K562 (cell line): ENCODE results near the gene CLASP2. TPM values are rescaled to one million over a fixed set of nuclear protein-coding genes. Genes with fewer than 3 reads are reported as not detected.

Experiments used
- ATAC-seq: fragments of 200-7000 bp; cut with Tn5 transposase; 3 replicates; pipeline ENCODE4 v1.9.1; 2020; ENCODE audit warnings: moderate library complexity
- BruUV-seq: library from RNA; stranded (reverse); fragments of 400-500 nt; replicated peaks from 2 replicates; lab custom pipeline; 2021; lab: Mats Ljungman, UMichigan
- CTCF ChIA-PET: fragments of 300-600 bp; formaldehyde crosslinking; extraction: SDS; loops from one replicate; lab custom pipeline; 2021; ENCODE audit warnings: low intra/inter-chr PET ratio; lab: Yijun Ruan, JAX
- POLR2A ChIA-PET: fragments of 300-600, 350-650 bp; sonication (Branson Sonifier 250); formaldehyde crosslinking; extraction: SDS; loops from one replicate; lab custom pipeline; 2021; ENCODE audit warnings: antibody characterized with exemption, inconsistent platforms; lab: Yijun Ruan, JAX
- DNase-seq, 4 experiments: peaks; one replicate each; pipeline versions ENCODE4 v3.0.0 to v3.0.0-alpha.2; 2011 to 2018; ENCODE audit warnings: low spot score in 3 of 4, mixed read lengths in 3 of 4; ENCODE audit errors: extremely low read depth in 1 of 4
- FAIRE-seq: peaks from 2 replicates; lab custom pipeline; 2011; peaks lifted over from hg19 to GRCh38; lab: Jason Lieb, UNC
- H2AFZ ChIP-seq: 2 replicates; pipeline ENCODE4 v1.6.0; 2011; ENCODE audit warnings: low read depth, low read length, control low read depth, inconsistent platforms
- H3K27ac ChIP-seq: fragments of 200-600 bp; 3 replicates; pipeline ENCODE4 v1.8.0; 2011; ENCODE audit warnings: low read depth, mild to moderate bottlenecking, control low read depth, inconsistent platforms, low read length, moderate library complexity, mixed read lengths; ENCODE audit errors: extremely low read depth
- H3K27me3 ChIP-seq, 2 experiments: fragments of 300-600 bp in 1 of 2; 2 replicates in 1 of 2; 3 replicates in 1 of 2; pipeline versions ENCODE4 v1.6.0 to v1.8.0; 2011; ENCODE audit warnings: inconsistent platforms in 2 of 2, low read length in 2 of 2, mild to moderate bottlenecking in 1 of 2, mixed read lengths in 1 of 2, moderate library complexity in 1 of 2; ENCODE audit not compliant: control insufficient read depth in 2 of 2, insufficient read depth in 2 of 2
- H3K36me3 ChIP-seq: fragments of 300-600 bp; 3 replicates; pipeline ENCODE4 v1.8.0; 2011; ENCODE audit warnings: mild to moderate bottlenecking, low read length, inconsistent platforms; ENCODE audit not compliant: control insufficient read depth, insufficient read depth
- H3K4me1 ChIP-seq, 2 experiments: fragments of 200-600 bp in 1 of 2; replicated peaks in 1 of 2; 2 replicates in 1 of 2; 3 replicates in 1 of 2; pipeline versions ENCODE4 v1.5.1 to v1.8.0; 2011; ENCODE audit warnings: inconsistent platforms in 2 of 2, low read length in 2 of 2, mild to moderate bottlenecking in 1 of 2, mixed read lengths in 1 of 2, moderate library complexity in 1 of 2; ENCODE audit not compliant: control insufficient read depth in 2 of 2, insufficient read depth in 2 of 2
- H3K4me2 ChIP-seq: 2 replicates; pipeline ENCODE4 v1.6.1; 2011; ENCODE audit warnings: low read length, control low read depth, inconsistent platforms, mixed read lengths; ENCODE audit not compliant: insufficient read depth
- H3K4me3 ChIP-seq: fragments of 200-600 bp; sonication (generic), shearing (Covaris generic); 2 replicates; pipeline ENCODE4 v1.5.1; 2016; ENCODE audit warnings: control low read depth, inconsistent platforms
- H3K79me2 ChIP-seq: fragments of 200-600 bp; 3 replicates; pipeline ENCODE4 v1.8.0; 2011; ENCODE audit warnings: low read length, inconsistent platforms; ENCODE audit not compliant: control insufficient read depth, insufficient read depth
- H3K9ac ChIP-seq, 2 experiments: 2 replicates each; pipeline versions ENCODE4 v1.6.0 to v1.6.1; 2011; ENCODE audit warnings: low read depth in 2 of 2, low read length in 2 of 2, control low read depth in 1 of 2, inconsistent platforms in 1 of 2, mild to moderate bottlenecking in 1 of 2, mixed read lengths in 1 of 2; ENCODE audit not compliant: insufficient read depth in 1 of 2
- H3K9me1 ChIP-seq: one replicate; pipeline ENCODE4 v1.6.0; 2011; ENCODE audit warnings: inconsistent platforms, mild to moderate bottlenecking, low read length, moderate library complexity; ENCODE audit not compliant: control insufficient read depth, insufficient read depth
- H3K9me3 ChIP-seq: replicated peaks from 2 replicates; pipeline ENCODE4 v1.5.1; 2011; ENCODE audit warnings: low read depth, low read length, inconsistent platforms; ENCODE audit not compliant: control insufficient read depth, insufficient read depth
- H4K20me1 ChIP-seq: replicated peaks from 2 replicates; pipeline ENCODE4 v1.6.1; 2011; ENCODE audit warnings: low read length, inconsistent platforms, mixed read lengths; ENCODE audit not compliant: control insufficient read depth, insufficient read depth
- CEBPB ChIP-seq: fragments of 450-650 bp; IDR thresholded peaks from 2 replicates; pipeline ENCODE4 v1.6.1; 2016; ENCODE audit warnings: missing genetic modification characterization, missing compliant biosample characterization
- CEBPG ChIP-seq, 3 experiments: fragments of 200-800 bp in 1 of 3; sonication (Bioruptor generic) in 1 of 3; sonication (generic) in 1 of 3; formaldehyde crosslinking in 1 of 3; IDR thresholded peaks in 2 of 3; conservative IDR thresholded peaks in 1 of 3; 2 replicates each; pipeline versions ENCODE4 v1.6.1 to v1.8.0; 2016 to 2022; ENCODE audit warnings: missing compliant biosample characterization in 2 of 3, missing genetic modification characterization in 2 of 3, mild to moderate bottlenecking in 1 of 3, missing genetic modification reagents in 1 of 3
- CHD2 ChIP-seq: IDR thresholded peaks from 2 replicates; pipeline ENCODE4 v1.6.1; 2011; ENCODE audit warnings: low read depth, low read length
- CREB1 ChIP-seq, 2 experiments: sonication (generic) in 1 of 2; formaldehyde crosslinking in 1 of 2; IDR thresholded peaks; 2 replicates each; pipeline versions ENCODE4 v1.6.1 to v1.8.0; 2012 to 2022; ENCODE audit warnings: inconsistent platforms in 1 of 2, mild to moderate bottlenecking in 1 of 2, missing genetic modification reagents in 1 of 2, moderate library complexity in 1 of 2
- HDAC1 ChIP-seq, 2 experiments: fragments of 450-650 bp; IDR thresholded peaks; 2 replicates each; pipeline ENCODE4 v1.6.1; 2016 to 2017; ENCODE audit warnings: inconsistent platforms in 1 of 2, mild to moderate bottlenecking in 1 of 2, moderate library complexity in 1 of 2
- ID3 ChIP-seq, 2 experiments: fragments of 250-450 bp in 1 of 2; fragments of 450-650 bp in 1 of 2; sonication (Bioruptor Pico) in 1 of 2; IDR thresholded peaks; 2 replicates each; pipeline versions ENCODE4 v1.6.1 to v1.8.0; 2016 to 2021; ENCODE audit warnings: mild to moderate bottlenecking in 2 of 2, moderate library complexity in 2 of 2, missing compliant biosample characterization in 1 of 2, missing genetic modification characterization in 1 of 2
- MAFG ChIP-seq: fragments of 450-650 bp; conservative IDR thresholded peaks from 2 replicates; pipeline ENCODE4 v1.6.1; 2016; ENCODE audit warnings: missing genetic modification characterization, missing compliant biosample characterization
- NCOA6 ChIP-seq: fragments of 450-650 bp; IDR thresholded peaks from 2 replicates; pipeline ENCODE4 v1.6.1; 2017; ENCODE audit warnings: mild to moderate bottlenecking
- NFIX ChIP-seq: fragments of 250-450 bp; sonication (Bioruptor Pico); IDR thresholded peaks from 2 replicates; pipeline ENCODE4 v1.4.0; 2020; ENCODE audit warnings: low read depth, mild to moderate bottlenecking, moderate library complexity
- NONO ChIP-seq, 2 experiments: fragments of 200-400 bp in 1 of 2; fragments of 450-650 bp in 1 of 2; formaldehyde crosslinking in 1 of 2; IDR thresholded peaks; 2 replicates each; pipeline ENCODE4 v1.6.1; 2017; ENCODE audit warnings: low read depth in 2 of 2, mild to moderate bottlenecking in 2 of 2, moderate library complexity in 2 of 2, low read length in 1 of 2
- RBFOX2 ChIP-seq: fragments of 200-400 bp; formaldehyde crosslinking; IDR thresholded peaks from 2 replicates; pipeline ENCODE4 v1.6.1; 2017; ENCODE audit warnings: low read depth, mild to moderate bottlenecking, low read length, moderate library complexity
- RBM25 ChIP-seq: fragments of 200-400 bp; formaldehyde crosslinking; IDR thresholded peaks from 2 replicates; pipeline ENCODE4 v1.6.1; 2018; ENCODE audit warnings: low read length, low read depth, moderate library complexity; ENCODE audit not compliant: severe bottlenecking
- RNF2 ChIP-seq: sonication (generic); IDR thresholded peaks from 2 replicates; pipeline ENCODE4 v1.6.1; 2016
- SLC30A9 ChIP-seq: fragments of 250-450 bp; sonication (Bioruptor Pico); IDR thresholded peaks from 2 replicates; pipeline ENCODE4 v1.8.0; 2022; ENCODE audit warnings: mild to moderate bottlenecking, moderate library complexity
- SMARCC2 ChIP-seq: fragments of 450-650 bp; IDR thresholded peaks from 2 replicates; pipeline ENCODE4 v1.6.1; 2017; ENCODE audit warnings: antibody characterized with exemption, moderate library complexity, mild to moderate bottlenecking, low read depth
- ZNF274 ChIP-seq: IDR thresholded peaks from 2 replicates; pipeline ENCODE4 v1.6.1; 2011; ENCODE audit warnings: low read depth, mild to moderate bottlenecking, low read length, moderate library complexity, borderline replicate concordance
- ZNF717 ChIP-seq: fragments of 250-450 bp; sonication (Bioruptor Pico); IDR thresholded peaks from 2 replicates; pipeline ENCODE4 v1.5.0; 2021
- WGBS: fragments of 100-300 bp; shearing (Covaris generic); methylation state at CpG from one replicate; pipeline ENCODE4 v1.1.6; 2016; ENCODE audit warnings: low coverage, mixed read lengths; ENCODE audit not compliant: insufficient coverage; ENCODE audit errors: missing lambda C conversion rate; 5-methylcytosine and 5-hydroxymethylcytosine counted together
- in situ Hi-C: fragments of 300-500 bp; cut with MboI; formaldehyde crosslinking; loops from 4 replicates; pipeline ENCODE4 v1.15.0; 2018; ENCODE audit warnings: inconsistent platforms, mixed read lengths
- intact Hi-C: fragments of 100-400 bp; cut with micrococcal nuclease; formaldehyde crosslinking; loops from 2 replicates; pipeline ENCODE4 v1.14.2; 2022
- polyA plus RNA-seq, 8 experiments: library from polyadenylated mRNA; depleted of rRNA in 4 of 8; stranded (reverse) in 5 of 8; unstranded in 3 of 8; fragments of >200 nt; fragmentation: Nextera tagmentation in 2 of 8; fragmentation: Illumina TruSeq in 1 of 8; extraction: Ambion mirVana in 2 of 8; extraction: Trizol in 1 of 8; gene quantifications; 2 replicates each; pipeline versions ENCODE4 v1.2.1 to v1.2.3, GENCODE V29; 2011 to 2014; ENCODE audit warnings: inconsistent platforms in 1 of 8, missing spikeins in 1 of 8
- total RNA-seq, 7 experiments: library from RNA; depleted of rRNA in 6 of 7; stranded (reverse); fragments of >200 nt in 6 of 7; fragmentation: Illumina TruSeq in 2 of 7; extraction: Trizol in 2 of 7; gene quantifications; 2 replicates each; pipeline versions ENCODE4 v1.2.1 to v1.2.3, GENCODE V29; 2011 to 2021; ENCODE audit warnings: low replicate concordance in 1 of 7

The CLASP2 gene
- total and polyA plus RNA-seq, 9 of the 15 experiments (the other 6 are each of a cell fraction or from before 2014, with no cell fraction given): 13.5 to 107 (median 71.8) TPM

DNA sequence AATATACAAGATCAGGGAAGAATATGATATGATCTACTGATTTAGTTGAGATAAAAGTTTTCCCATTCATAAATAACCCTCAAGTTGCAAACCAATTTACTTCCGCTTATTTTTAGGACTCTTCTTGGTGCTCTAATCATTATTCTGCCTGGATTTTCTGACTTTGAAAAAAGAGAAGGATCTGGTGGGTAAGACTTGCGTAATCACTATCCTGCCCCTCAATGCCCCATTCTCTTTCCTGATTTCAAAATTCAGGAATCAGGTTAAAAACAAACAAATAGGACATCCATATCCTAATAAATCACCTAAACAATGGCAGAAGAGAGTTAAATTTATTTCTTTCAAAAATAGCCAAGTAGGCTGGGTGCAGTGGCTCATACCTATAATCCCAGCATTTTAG, 127.5 kb downstream of the CLASP2 start:
- WGBS: 97% methylated on average over 2 of the region's 2 CpGs
- FAIRE-seq: no peak
- no peaks in the 10 kb centered on the region for H3K79me2 ChIP-seq

More for the DNA sequence above, 127.5 kb downstream of the CLASP2 start:
- no peak for TF ChIP-seq MAFG (tag)
- no peak for TF ChIP-seq SMARCC2
- no peak for TF ChIP-seq RNF2
- no peak for TF ChIP-seq ZNF274
- TF ChIP-seq CEBPG (CRISPR knock-in tag; IDR thresholded peaks at IDR 0.05): no peak
- peak in 1 of 2 experiments; percentile 66; a peak in 2 of 4 replicates for TF ChIP-seq CEBPG (tag; conservative IDR thresholded peaks at IDR 0.05 in 1 of 2, IDR thresholded peaks at IDR 0.05 in 1 of 2)
- peak; percentile 70 for TF ChIP-seq CEBPB
- no peak for TF ChIP-seq RBM25
- TF ChIP-seq CHD2: no peak
- TF ChIP-seq CREB1 (IDR thresholded peaks at IDR 0.05): no peak
- TF ChIP-seq CREB1 (CRISPR knock-in tag; IDR thresholded peaks at IDR 0.05): no peak
- TF ChIP-seq NFIX (CRISPR knock-in tag): no peak
- no peak for TF ChIP-seq SLC30A9 (CRISPR knock-in tag)
- no peak for TF ChIP-seq ZNF717
- no peak for TF ChIP-seq NCOA6
- no peak for TF ChIP-seq RBFOX2
- no peak for TF ChIP-seq ID3 (CRISPR knock-in tag; IDR thresholded peaks at IDR 0.05)
- no peak for TF ChIP-seq ID3 (tag; IDR thresholded peaks at IDR 0.05)
- no peak for TF ChIP-seq HDAC1 (IDR thresholded peaks at IDR 0.05)
- TF ChIP-seq NONO (IDR thresholded peaks at IDR 0.05; ENCODE audit: low read depth in 2 of 2, low read length in 1 of 2): no peak
- H3K4me2 ChIP-seq: no peak overlapping the region
- no TSS peak for BruUV-seq
- ChIA-PET CTCF (interaction anchor here (1.0 kb wide), 1 partner anchor 18 kb away, joined by 3 read pairs; no protein-coding TSS in a partner anchor), POLR2A (interaction anchor here (0.8 kb wide), 1 partner anchor 26 kb away, joined by 4 read pairs; no protein-coding TSS in a partner anchor)
- intact Hi-C loops (no loop called here), in situ Hi-C loops (no loop called here)
- no peak for DNase-seq
- H3K9ac ChIP-seq: no peak overlapping the region
- no peak overlapping the region for H2AFZ ChIP-seq
- H3K9me1 ChIP-seq: no peaks in the 10 kb centered on the region
- no peaks in the 10 kb centered on the region for H3K27me3 ChIP-seq
- peaks cover 43% of the 10 kb centered on the region; the same call in 2 of the 3 replicates for H3K36me3 ChIP-seq
- no peaks in the 10 kb centered on the region for H4K20me1 ChIP-seq
- no peak overlapping the region for H3K4me3 ChIP-seq
- H3K4me1 ChIP-seq: no peaks in the 10 kb centered on the region
- no peaks in the 10 kb centered on the region for H3K9me3 ChIP-seq
- no peak overlapping the region for H3K27ac ChIP-seq
- ATAC-seq: no peak
